ENCODE measurements around the gene MFSD1. TPM values are rescaled to one million over a fixed set of nuclear protein-coding genes. Genes with fewer than 3 reads are reported as not detected.

The MFSD1 gene
- total and polyA plus RNA-seq, 2 of the 13 experiments (the other 11 are each of a cell fraction or from before 2014, with no cell fraction given), result 17.3 to 37.9 TPM

DNA sequence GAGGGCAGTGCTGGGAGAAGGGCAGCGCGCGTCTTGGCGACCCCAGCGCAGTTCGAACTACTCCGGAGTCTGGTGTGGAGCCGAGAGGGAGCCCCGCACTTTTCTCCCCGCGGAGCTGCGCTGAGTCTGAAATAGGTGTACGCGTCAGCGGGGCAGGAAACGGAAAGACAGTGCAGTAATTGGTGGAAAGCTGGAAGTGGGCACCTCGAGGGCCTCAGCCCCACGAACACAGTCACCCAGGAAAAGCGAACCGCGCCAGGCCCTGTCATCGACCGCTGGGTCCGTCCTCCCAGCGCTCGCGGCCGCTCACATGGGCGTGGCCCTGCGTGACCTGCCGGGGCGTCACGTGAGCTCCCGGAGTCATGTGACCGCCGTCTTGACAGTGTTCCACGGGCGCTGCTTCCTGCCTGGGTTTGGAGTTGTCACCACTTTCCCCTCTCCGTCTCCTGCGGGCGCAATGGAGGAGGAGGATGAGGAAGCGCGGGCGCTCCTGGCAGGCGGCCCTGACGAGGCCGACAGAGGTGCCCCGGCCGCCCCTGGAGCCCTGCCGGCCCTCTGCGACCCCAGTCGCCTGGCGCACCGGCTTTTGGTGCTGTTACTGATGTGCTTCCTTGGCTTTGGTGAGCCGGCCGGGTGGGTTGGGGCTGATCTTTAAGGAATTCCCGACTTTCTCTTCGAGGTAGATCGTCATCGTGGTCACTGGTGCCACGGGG is at the start of gene MFSD1 (continued):
- TF ChIP-seq, protein P1, sequence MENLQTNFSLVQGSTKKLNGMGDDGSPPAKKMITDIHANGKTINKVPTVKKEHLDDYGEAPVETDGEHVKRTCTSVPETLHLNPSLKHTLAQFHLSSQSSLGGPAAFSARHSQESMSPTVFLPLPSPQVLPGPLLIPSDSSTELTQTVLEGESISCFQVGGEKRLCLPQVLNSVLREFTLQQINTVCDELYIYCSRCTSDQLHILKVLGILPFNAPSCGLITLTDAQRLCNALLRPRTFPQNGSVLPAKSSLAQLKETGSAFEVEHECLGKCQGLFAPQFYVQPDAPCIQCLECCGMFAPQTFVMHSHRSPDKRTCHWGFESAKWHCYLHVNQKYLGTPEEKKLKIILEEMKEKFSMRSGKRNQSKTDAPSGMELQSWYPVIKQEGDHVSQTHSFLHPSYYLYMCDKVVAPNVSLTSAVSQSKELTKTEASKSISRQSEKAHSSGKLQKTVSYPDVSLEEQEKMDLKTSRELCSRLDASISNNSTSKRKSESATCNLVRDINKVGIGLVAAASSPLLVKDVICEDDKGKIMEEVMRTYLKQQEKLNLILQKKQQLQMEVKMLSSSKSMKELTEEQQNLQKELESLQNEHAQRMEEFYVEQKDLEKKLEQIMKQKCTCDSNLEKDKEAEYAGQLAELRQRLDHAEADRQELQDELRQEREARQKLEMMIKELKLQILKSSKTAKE (CRISPR knock-in tag; IDR thresholded peaks at IDR 0.05; ENCODE audit: borderline replicate concordance), result 0 out of 2 replicates have a peak, but pooled peaks have one; percentile 37
- TF ChIP-seq REPIN1 (CRISPR knock-in tag; IDR thresholded peaks at IDR 0.05; ENCODE audit: borderline replicate concordance, low read depth) (peak; percentile 77; the same call in 1 of the 2 replicates), TBX2 (CRISPR knock-in tag; IDR thresholded peaks at IDR 0.05; ENCODE audit: borderline replicate concordance) (peak; percentile 41; the same call in 1 of the 2 replicates), BCL6 (CRISPR knock-in tag; IDR thresholded peaks at IDR 0.05) (peak; percentile 62; the same call in 1 of the 2 replicates), TCF7 (IDR thresholded peaks at IDR 0.05; ENCODE audit: low read depth) (no peak), PHF20 (CRISPR knock-in tag; IDR thresholded peaks at IDR 0.05) (peak; percentile 98), SMAD3 (CRISPR knock-in tag; IDR thresholded peaks at IDR 0.05) (peak; percentile 63; the same call in 1 of the 2 replicates), DNMT1 (CRISPR knock-in tag; IDR thresholded peaks at IDR 0.05) (no peak; the same call in 1 of the 2 replicates), SOX6 (IDR thresholded peaks at IDR 0.05) (no peak), SOX6 (CRISPR knock-in tag; IDR thresholded peaks at IDR 0.05) (peak; percentile 61), ZNF746 (CRISPR knock-in tag; IDR thresholded peaks at IDR 0.05) (peak; percentile 54; the same call in 1 of the 2 replicates), AHR (CRISPR knock-in tag; IDR thresholded peaks at IDR 0.05) (peak; percentile 85)
- TF ChIP-seq, protein P2, sequence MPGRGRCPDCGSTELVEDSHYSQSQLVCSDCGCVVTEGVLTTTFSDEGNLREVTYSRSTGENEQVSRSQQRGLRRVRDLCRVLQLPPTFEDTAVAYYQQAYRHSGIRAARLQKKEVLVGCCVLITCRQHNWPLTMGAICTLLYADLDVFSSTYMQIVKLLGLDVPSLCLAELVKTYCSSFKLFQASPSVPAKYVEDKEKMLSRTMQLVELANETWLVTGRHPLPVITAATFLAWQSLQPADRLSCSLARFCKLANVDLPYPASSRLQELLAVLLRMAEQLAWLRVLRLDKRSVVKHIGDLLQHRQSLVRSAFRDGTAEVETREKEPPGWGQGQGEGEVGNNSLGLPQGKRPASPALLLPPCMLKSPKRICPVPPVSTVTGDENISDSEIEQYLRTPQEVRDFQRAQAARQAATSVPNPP (CRISPR knock-in tag; IDR thresholded peaks at IDR 0.05), result peak; percentile 73; the same call in 1 of the 2 replicates
- TF ChIP-seq, protein P3, sequence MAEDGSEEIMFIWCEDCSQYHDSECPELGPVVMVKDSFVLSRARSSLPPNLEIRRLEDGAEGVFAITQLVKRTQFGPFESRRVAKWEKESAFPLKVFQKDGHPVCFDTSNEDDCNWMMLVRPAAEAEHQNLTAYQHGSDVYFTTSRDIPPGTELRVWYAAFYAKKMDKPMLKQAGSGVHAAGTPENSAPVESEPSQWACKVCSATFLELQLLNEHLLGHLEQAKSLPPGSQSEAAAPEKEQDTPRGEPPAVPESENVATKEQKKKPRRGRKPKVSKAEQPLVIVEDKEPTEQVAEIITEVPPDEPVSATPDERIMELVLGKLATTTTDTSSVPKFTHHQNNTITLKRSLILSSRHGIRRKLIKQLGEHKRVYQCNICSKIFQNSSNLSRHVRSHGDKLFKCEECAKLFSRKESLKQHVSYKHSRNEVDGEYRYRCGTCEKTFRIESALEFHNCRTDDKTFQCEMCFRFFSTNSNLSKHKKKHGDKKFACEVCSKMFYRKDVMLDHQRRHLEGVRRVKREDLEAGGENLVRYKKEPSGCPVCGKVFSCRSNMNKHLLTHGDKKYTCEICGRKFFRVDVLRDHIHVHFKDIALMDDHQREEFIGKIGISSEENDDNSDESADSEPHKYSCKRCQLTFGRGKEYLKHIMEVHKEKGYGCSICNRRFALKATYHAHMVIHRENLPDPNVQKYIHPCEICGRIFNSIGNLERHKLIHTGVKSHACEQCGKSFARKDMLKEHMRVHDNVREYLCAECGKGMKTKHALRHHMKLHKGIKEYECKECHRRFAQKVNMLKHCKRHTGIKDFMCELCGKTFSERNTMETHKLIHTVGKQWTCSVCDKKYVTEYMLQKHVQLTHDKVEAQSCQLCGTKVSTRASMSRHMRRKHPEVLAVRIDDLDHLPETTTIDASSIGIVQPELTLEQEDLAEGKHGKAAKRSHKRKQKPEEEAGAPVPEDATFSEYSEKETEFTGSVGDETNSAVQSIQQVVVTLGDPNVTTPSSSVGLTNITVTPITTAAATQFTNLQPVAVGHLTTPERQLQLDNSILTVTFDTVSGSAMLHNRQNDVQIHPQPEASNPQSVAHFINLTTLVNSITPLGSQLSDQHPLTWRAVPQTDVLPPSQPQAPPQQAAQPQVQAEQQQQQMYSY (CRISPR knock-in tag; IDR thresholded peaks at IDR 0.05), result no peak
- TF ChIP-seq, protein P4, sequence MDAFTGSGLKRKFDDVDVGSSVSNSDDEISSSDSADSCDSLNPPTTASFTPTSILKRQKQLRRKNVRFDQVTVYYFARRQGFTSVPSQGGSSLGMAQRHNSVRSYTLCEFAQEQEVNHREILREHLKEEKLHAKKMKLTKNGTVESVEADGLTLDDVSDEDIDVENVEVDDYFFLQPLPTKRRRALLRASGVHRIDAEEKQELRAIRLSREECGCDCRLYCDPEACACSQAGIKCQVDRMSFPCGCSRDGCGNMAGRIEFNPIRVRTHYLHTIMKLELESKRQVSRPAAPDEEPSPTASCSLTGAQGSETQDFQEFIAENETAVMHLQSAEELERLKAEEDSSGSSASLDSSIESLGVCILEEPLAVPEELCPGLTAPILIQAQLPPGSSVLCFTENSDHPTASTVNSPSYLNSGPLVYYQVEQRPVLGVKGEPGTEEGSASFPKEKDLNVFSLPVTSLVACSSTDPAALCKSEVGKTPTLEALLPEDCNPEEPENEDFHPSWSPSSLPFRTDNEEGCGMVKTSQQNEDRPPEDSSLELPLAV (CRISPR knock-in tag; conservative IDR thresholded peaks at IDR 0.05; ENCODE audit: low read depth), result no peak
- TF ChIP-seq, protein P5, sequence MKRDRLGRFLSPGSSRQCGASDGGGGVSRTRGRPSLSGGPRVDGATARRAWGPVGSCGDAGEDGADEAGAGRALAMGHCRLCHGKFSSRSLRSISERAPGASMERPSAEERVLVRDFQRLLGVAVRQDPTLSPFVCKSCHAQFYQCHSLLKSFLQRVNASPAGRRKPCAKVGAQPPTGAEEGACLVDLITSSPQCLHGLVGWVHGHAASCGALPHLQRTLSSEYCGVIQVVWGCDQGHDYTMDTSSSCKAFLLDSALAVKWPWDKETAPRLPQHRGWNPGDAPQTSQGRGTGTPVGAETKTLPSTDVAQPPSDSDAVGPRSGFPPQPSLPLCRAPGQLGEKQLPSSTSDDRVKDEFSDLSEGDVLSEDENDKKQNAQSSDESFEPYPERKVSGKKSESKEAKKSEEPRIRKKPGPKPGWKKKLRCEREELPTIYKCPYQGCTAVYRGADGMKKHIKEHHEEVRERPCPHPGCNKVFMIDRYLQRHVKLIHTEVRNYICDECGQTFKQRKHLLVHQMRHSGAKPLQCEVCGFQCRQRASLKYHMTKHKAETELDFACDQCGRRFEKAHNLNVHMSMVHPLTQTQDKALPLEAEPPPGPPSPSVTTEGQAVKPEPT (CRISPR knock-in tag; IDR thresholded peaks at IDR 0.05; ENCODE audit: low read depth), result 0 out of 2 replicates have a peak, but pooled peaks have one; percentile 50
- TF ChIP-seq, protein P6, sequence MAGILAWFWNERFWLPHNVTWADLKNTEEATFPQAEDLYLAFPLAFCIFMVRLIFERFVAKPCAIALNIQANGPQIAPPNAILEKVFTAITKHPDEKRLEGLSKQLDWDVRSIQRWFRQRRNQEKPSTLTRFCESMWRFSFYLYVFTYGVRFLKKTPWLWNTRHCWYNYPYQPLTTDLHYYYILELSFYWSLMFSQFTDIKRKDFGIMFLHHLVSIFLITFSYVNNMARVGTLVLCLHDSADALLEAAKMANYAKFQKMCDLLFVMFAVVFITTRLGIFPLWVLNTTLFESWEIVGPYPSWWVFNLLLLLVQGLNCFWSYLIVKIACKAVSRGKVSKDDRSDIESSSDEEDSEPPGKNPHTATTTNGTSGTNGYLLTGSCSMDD (CRISPR knock-in tag; IDR thresholded peaks at IDR 0.05), result no peak

Data from HepG2 (cell line).